Right lobe of liver (tissue), 4 donors: ENCODE data around the gene IL1RAPL1.

Experiments
- POLR2A ChIP-seq: fragments of 450-650 bp; IDR thresholded peaks from one replicate; pipeline ENCODE4 v1.6.1; 2017; ENCODE audit warnings: antibody characterized with exemption, mild to moderate bottlenecking
- TF ChIP-seq, protein P1 (sequence below), 4 donors: fragments of 200-600 bp in 3 of 4; fragments of 450-650 bp in 1 of 4; IDR thresholded peaks; one replicate each; pipeline versions ENCODE4 v1.5.1 to v1.8.0; 2016 to 2022; ENCODE audit warnings: antibody characterized with exemption in 4 of 4, mild to moderate bottlenecking in 2 of 4
- donor health status: DM: no; HTN: no; CAD: no.
- donor health status: DM: no; HTN: no; CAD: no.
- donor health status: DM: no; HTN: yes; CAD: no.

DNA sequence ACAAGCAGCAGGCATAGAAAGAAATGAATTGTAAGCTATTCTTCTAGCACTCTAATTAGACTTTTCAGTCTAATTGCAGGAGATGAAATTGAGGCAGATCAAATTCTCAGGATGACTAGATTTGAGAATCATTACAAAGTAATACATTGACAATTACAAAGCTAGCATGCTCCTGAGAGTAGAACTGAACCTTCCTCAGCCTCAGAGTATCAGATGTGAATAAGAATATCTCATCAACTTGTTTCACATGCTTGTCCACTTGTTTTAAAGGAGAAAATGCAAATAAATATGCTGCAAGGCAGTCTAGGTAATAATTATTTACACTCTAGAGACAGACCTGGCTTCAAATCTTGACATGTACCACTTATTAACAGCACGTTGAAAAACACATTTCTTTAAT is 1137.1 kb downstream of the IL1RAPL1 start:
- TF ChIP-seq, protein P1, sequence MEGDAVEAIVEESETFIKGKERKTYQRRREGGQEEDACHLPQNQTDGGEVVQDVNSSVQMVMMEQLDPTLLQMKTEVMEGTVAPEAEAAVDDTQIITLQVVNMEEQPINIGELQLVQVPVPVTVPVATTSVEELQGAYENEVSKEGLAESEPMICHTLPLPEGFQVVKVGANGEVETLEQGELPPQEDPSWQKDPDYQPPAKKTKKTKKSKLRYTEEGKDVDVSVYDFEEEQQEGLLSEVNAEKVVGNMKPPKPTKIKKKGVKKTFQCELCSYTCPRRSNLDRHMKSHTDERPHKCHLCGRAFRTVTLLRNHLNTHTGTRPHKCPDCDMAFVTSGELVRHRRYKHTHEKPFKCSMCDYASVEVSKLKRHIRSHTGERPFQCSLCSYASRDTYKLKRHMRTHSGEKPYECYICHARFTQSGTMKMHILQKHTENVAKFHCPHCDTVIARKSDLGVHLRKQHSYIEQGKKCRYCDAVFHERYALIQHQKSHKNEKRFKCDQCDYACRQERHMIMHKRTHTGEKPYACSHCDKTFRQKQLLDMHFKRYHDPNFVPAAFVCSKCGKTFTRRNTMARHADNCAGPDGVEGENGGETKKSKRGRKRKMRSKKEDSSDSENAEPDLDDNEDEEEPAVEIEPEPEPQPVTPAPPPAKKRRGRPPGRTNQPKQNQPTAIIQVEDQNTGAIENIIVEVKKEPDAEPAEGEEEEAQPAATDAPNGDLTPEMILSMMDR (IDR thresholded peaks at IDR 0.05), result no peak
- no peak for TF ChIP-seq POLR2A
